ENCODE measurements around the gene CASKIN2.

- no peak for TF ChIP-seq EZH2phosphoT487 (IDR thresholded peaks at IDR 0.05; ENCODE audit: low read depth)
- TF ChIP-seq CTCF (IDR thresholded peaks at IDR 0.05; ENCODE audit: low read depth, low read length), result no peak
These were observed 42.1 kb downstream of the CASKIN2 start for GRCh38 chr17:75473246-75473645.

All from OCI-LY3 (cell line).